Vagina (tissue), 2 donors: ENCODE results near the gene FAM3C.

Experiments
- POLR2A ChIP-seq, 2 donors: fragments of 450-650 bp; IDR thresholded peaks; one replicate each; pipeline ENCODE4 v1.6.1; 2017; ENCODE audit warnings: antibody characterized with exemption in 2 of 2, mild to moderate bottlenecking in 2 of 2, moderate library complexity in 2 of 2
- POLR2AphosphoS5 ChIP-seq, 2 donors: sonication (generic); formaldehyde crosslinking; IDR thresholded peaks; one replicate each; pipeline ENCODE4 v1.9.0; 2017; ENCODE audit warnings: antibody characterized with exemption in 2 of 2, mild to moderate bottlenecking in 2 of 2, low read depth in 1 of 2; ENCODE audit not compliant: insufficient read depth in 1 of 2
- TF ChIP-seq, protein P1 (sequence below), 3 experiments: fragments of 450-650 bp in 2 of 3; fragments of 200-600 bp in 1 of 3; sonication (generic) in 1 of 3; IDR thresholded peaks; one replicate each; pipeline ENCODE4 v1.5.1; 2017 to 2019; ENCODE audit warnings: antibody characterized with exemption in 3 of 3, mild to moderate bottlenecking in 2 of 3, moderate library complexity in 2 of 3

DNA sequence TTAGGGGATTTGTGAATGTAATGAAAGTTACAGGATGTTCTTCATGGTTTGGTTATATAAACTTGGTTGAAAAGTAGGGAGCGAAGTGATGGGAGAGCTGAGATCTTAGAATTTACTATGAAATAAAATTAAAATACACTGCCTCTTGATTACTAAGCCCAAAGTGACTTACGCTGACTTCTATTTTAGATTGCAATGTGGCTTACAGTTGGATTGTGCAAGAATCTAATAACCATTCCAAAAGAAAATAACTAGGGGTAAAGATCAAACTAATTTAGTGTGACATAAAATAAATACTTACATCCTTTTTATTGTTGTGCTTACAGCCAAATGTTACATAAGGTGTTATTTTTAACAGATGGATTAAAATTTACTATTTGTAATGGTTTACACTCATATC lies 52.0 kb downstream of the FAM3C start:
- TF ChIP-seq, protein P1, sequence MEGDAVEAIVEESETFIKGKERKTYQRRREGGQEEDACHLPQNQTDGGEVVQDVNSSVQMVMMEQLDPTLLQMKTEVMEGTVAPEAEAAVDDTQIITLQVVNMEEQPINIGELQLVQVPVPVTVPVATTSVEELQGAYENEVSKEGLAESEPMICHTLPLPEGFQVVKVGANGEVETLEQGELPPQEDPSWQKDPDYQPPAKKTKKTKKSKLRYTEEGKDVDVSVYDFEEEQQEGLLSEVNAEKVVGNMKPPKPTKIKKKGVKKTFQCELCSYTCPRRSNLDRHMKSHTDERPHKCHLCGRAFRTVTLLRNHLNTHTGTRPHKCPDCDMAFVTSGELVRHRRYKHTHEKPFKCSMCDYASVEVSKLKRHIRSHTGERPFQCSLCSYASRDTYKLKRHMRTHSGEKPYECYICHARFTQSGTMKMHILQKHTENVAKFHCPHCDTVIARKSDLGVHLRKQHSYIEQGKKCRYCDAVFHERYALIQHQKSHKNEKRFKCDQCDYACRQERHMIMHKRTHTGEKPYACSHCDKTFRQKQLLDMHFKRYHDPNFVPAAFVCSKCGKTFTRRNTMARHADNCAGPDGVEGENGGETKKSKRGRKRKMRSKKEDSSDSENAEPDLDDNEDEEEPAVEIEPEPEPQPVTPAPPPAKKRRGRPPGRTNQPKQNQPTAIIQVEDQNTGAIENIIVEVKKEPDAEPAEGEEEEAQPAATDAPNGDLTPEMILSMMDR (IDR thresholded peaks at IDR 0.05), result no peak
- TF ChIP-seq POLR2A (IDR thresholded peaks at IDR 0.05), result no peak
- no peak for TF ChIP-seq POLR2AphosphoS5 (IDR thresholded peaks at IDR 0.05; ENCODE audit: insufficient read depth in 1 of 2, low read depth in 1 of 2)
